IMR-90 (cell line): Measurements from ENCODE around the gene C9orf78. TPM values are rescaled to one million over a fixed set of nuclear protein-coding genes. Genes with fewer than 3 reads are reported as not detected.

Experiments
- ATAC-seq: fragments of 200-7000 bp; cut with Tn5 transposase; 2 replicates; pipeline ENCODE4 v1.9.1; 2020; ENCODE audit warnings: low read depth, mild to moderate bottlenecking, moderate library complexity
- BruUV-seq: library from RNA; stranded (reverse); fragments of 400-500 nt; replicated peaks from 2 replicates; lab custom pipeline; 2021; lab: Mats Ljungman, UMichigan
- CTCF ChIA-PET: fragments of 300-600 bp; formaldehyde crosslinking; extraction: SDS; loops from one replicate; lab custom pipeline; 2021; ENCODE audit warnings: antibody characterized with exemption; lab: Yijun Ruan, JAX
- POLR2A ChIA-PET: fragments of 300-600 bp; sonication (Branson Sonifier 250); formaldehyde crosslinking; loops from one replicate; lab custom pipeline; 2022; ENCODE audit warnings: antibody characterized with exemption; ENCODE audit not compliant: unreplicated experiment; lab: Charles Lee
- DNase-seq: peaks from one replicate; pipeline ENCODE4 v3.0.0; 2013
- H2AFZ ChIP-seq: replicated peaks from 2 replicates; pipeline ENCODE3; 2013; ENCODE audit warnings: low read length, mild to moderate bottlenecking; ENCODE audit not compliant: poor library complexity
- H2AK5ac ChIP-seq: 2 replicates; pipeline ENCODE4 v1.6.1; 2013; ENCODE audit warnings: low read depth, low read length, inconsistent platforms
- H2AK9ac ChIP-seq: replicated peaks from 2 replicates; pipeline ENCODE3; 2013; ENCODE audit warnings: mild to moderate bottlenecking, low read depth, low read length, moderate library complexity; ENCODE audit not compliant: poor library complexity
- H2BK120ac ChIP-seq: 2 replicates; pipeline ENCODE4 v1.6.1; 2013; ENCODE audit warnings: low read depth, low read length, inconsistent platforms
- H2BK15ac ChIP-seq: 3 replicates; pipeline ENCODE4 v1.6.1; 2013; ENCODE audit warnings: low read depth, low read length, inconsistent platforms
- H2BK20ac ChIP-seq: 2 replicates; pipeline ENCODE4 v1.6.1; 2013; ENCODE audit warnings: low read depth, mild to moderate bottlenecking, inconsistent platforms, low read length, moderate library complexity
- H2BK5ac ChIP-seq: 2 replicates; pipeline ENCODE4 v1.6.1; 2013; ENCODE audit warnings: mild to moderate bottlenecking, low read depth, low read length, inconsistent platforms; ENCODE audit not compliant: poor library complexity, severe bottlenecking
- H3K14ac ChIP-seq: replicated peaks from 2 replicates; pipeline ENCODE4 v1.6.1; 2013; ENCODE audit warnings: low read depth, low read length, inconsistent platforms
- H3K18ac ChIP-seq: 2 replicates; pipeline ENCODE4 v1.6.1; 2013; ENCODE audit warnings: low read depth, low read length, control low read depth
- H3K23ac ChIP-seq: 2 replicates; pipeline ENCODE4 v1.6.1; 2013; ENCODE audit warnings: low read depth, low read length, inconsistent platforms
- H3K27ac ChIP-seq: 2 replicates; pipeline ENCODE4 v1.5.1; 2013; ENCODE audit warnings: mild to moderate bottlenecking, control low read depth, low read length; ENCODE audit not compliant: insufficient read depth
- H3K27me3 ChIP-seq: 2 replicates; pipeline ENCODE4 v1.6.1; 2013; ENCODE audit warnings: low read length; ENCODE audit not compliant: control insufficient read depth, insufficient read depth
- H3K36me3 ChIP-seq: 2 replicates; pipeline ENCODE4 v1.6.1; 2013; ENCODE audit warnings: low read length, mixed read lengths; ENCODE audit not compliant: control insufficient read depth, insufficient read depth
- H3K4ac ChIP-seq: 2 replicates; pipeline ENCODE4 v1.6.1; 2013; ENCODE audit warnings: low read depth, low read length, inconsistent platforms
- H3K4me1 ChIP-seq: 2 replicates; pipeline ENCODE4 v1.6.1; 2013; ENCODE audit warnings: low read length, mixed read lengths; ENCODE audit not compliant: control insufficient read depth, insufficient read depth
- H3K4me2 ChIP-seq: 2 replicates; pipeline ENCODE4 v1.6.1; 2013; ENCODE audit warnings: low read depth, mild to moderate bottlenecking, control low read depth, low read length, moderate library complexity
- H3K4me3 ChIP-seq: 2 replicates; pipeline ENCODE4 v1.5.1; 2013; ENCODE audit warnings: low read depth, mild to moderate bottlenecking, control low read depth, low read length, moderate library complexity; ENCODE audit not compliant: insufficient read depth
- H3K56ac ChIP-seq: 2 replicates; pipeline ENCODE4 v1.6.1; 2013; ENCODE audit warnings: low read length, inconsistent platforms; ENCODE audit not compliant: insufficient read depth; ENCODE audit errors: extremely low read depth
- H3K79me1 ChIP-seq, 2 experiments: 2 replicates each; pipeline ENCODE4 v1.6.1; 2013; ENCODE audit warnings: low read length in 2 of 2, inconsistent platforms in 1 of 2, low read depth in 1 of 2
- H3K9ac ChIP-seq: 2 replicates; pipeline ENCODE4 v1.6.1; 2013; ENCODE audit warnings: low read depth, low read length, control low read depth
- H3K9me1 ChIP-seq: 2 replicates; pipeline ENCODE4 v1.6.1; 2013; ENCODE audit warnings: low read length, inconsistent platforms; ENCODE audit not compliant: insufficient read depth
- H3K9me3 ChIP-seq: 2 replicates; pipeline ENCODE4 v1.6.1; 2013; ENCODE audit warnings: low read length; ENCODE audit not compliant: control insufficient read depth, insufficient read depth
- H4K20me1 ChIP-seq: 2 replicates; pipeline ENCODE4 v1.6.1; 2013; ENCODE audit warnings: low read length, inconsistent platforms; ENCODE audit not compliant: insufficient read depth
- H4K5ac ChIP-seq: 2 replicates; pipeline ENCODE4 v1.6.1; 2013; ENCODE audit warnings: mild to moderate bottlenecking, low read depth, low read length, control low read depth
- H4K8ac ChIP-seq, 2 experiments: 2 replicates each; pipeline ENCODE4 v1.6.1; 2013; ENCODE audit warnings: low read depth in 2 of 2, low read length in 2 of 2, control low read depth in 1 of 2, inconsistent platforms in 1 of 2
- H4K91ac ChIP-seq: 2 replicates; pipeline ENCODE4 v1.6.1; 2013; ENCODE audit warnings: low read depth, low read length, inconsistent platforms; ENCODE audit not compliant: insufficient read depth
- FOS ChIP-seq: fragments of 150-350 bp; IDR thresholded peaks from 2 replicates; pipeline ENCODE4 v1.6.1; 2016; ENCODE audit warnings: low read depth, low read length
- RAD21 ChIP-seq: IDR thresholded peaks from 2 replicates; pipeline ENCODE4 v1.6.1; 2012; ENCODE audit warnings: low read length, improper control_type of control experiment
- WGBS, 2 experiments: methylation state at CpG; one replicate each; pipeline versions ENCODE4 v1.1.5 to v1.1.7; 2013; ENCODE audit warnings: missing lambda C conversion rate in 2 of 2; ENCODE audit not compliant: insufficient read length in 1 of 2; ENCODE audit errors: extremely low coverage in 2 of 2; 5-methylcytosine and 5-hydroxymethylcytosine counted together
- dilution Hi-C: fragments of 300-500 bp; cut with HindIII; formaldehyde crosslinking; loops from one replicate; pipeline ENCODE4 v1.14.3; 2018; ENCODE audit warnings: low sequenced_read_pairs; ENCODE audit not compliant: unreplicated experiment
- in situ Hi-C: fragments of 300-500 bp; cut with MboI; formaldehyde crosslinking; loops from 3 replicates; pipeline ENCODE4 v1.14.3; 2019; ENCODE audit warnings: low sequenced_read_pairs, inconsistent platforms, mixed read lengths
- intact Hi-C: fragments of 100-400 bp; cut with micrococcal nuclease; formaldehyde crosslinking; loops from 2 replicates; pipeline ENCODE4 v1.10.0; 2022
- polyA plus RNA-seq, 3 experiments: library from polyadenylated mRNA; depleted of rRNA; stranded (reverse); fragments of >200 nt; gene quantifications; 2 replicates each; pipeline ENCODE4 v1.2.3, GENCODE V29; 2012; ENCODE audit warnings: low replicate concordance in 1 of 3
- total RNA-seq: library from RNA; depleted of rRNA; stranded (reverse); fragments of >200 nt; gene quantifications from 2 replicates; pipeline ENCODE4 v1.2.3, GENCODE V29; 2012

C9orf78 gene
- total and polyA plus RNA-seq, 2 of the 4 experiments (the other 2 are of a cell fraction), result 29.8 to 46.0 TPM

- TF ChIP-seq RAD21 (no peak), FOS (no peak)
- WGBS, 2 experiments, result 86% methylated on average over 4 of the region's 9 CpGs; no CpG with 5 or more reads in 1 of the 2 experiments
- in situ Hi-C loops, result no loop called here
- POLR2A ChIA-PET, result no interaction called here
- H2AK9ac ChIP-seq, result no peak overlapping the region
- H3K9me1 ChIP-seq, result no peaks in the 10 kb centered on the region; the same call in 1 of the 2 replicates
- H2BK120ac ChIP-seq, result no peak overlapping the region
- no peak overlapping the region for H2BK15ac ChIP-seq
- no peaks in the 10 kb centered on the region for H3K4me1 ChIP-seq
- no peak overlapping the region for H3K23ac ChIP-seq
- H3K36me3 ChIP-seq, result peaks cover 51% of the 10 kb centered on the region
- H4K8ac ChIP-seq, result no peak overlapping the region
- H3K56ac ChIP-seq, result no peak overlapping the region
- DNase-seq, result no peak
- H4K91ac ChIP-seq, result no peak overlapping the region
- BruUV-seq, result no TSS peak
- no peak overlapping the region for H2AK5ac ChIP-seq
- H3K14ac ChIP-seq, result no peak overlapping the region
- H3K9ac ChIP-seq, result no peak overlapping the region
- no peak overlapping the region for H3K27ac ChIP-seq
- no peak overlapping the region for H4K5ac ChIP-seq
- H3K79me1 ChIP-seq, result peaks cover 6 to 40% of the 10 kb centered on the region in 2 experiments
- peaks cover 5% of the 10 kb centered on the region; the same call in 1 of the 2 replicates for H4K20me1 ChIP-seq
- dilution Hi-C loops, result no loop called here
- H2AFZ ChIP-seq, result no peak overlapping the region
- no peak overlapping the region for H3K4me3 ChIP-seq
- CTCF ChIA-PET, result no interaction called here
- H3K4ac ChIP-seq, result no peak overlapping the region
- no peak overlapping the region for H3K18ac ChIP-seq
- no peaks in the 10 kb centered on the region for H3K27me3 ChIP-seq
- H2BK5ac ChIP-seq, result no peak overlapping the region
- ATAC-seq, result no peak
- intact Hi-C loops, result no loop called here
- no peak overlapping the region for H3K4me2 ChIP-seq
- H3K9me3 ChIP-seq, result no peaks in the 10 kb centered on the region
- no peak overlapping the region for H2BK20ac ChIP-seq
These were observed 22.7 kb downstream of the C9orf78 start for GRCh38 chr9:129812385-129812784.
